HepG2 (cell line): ENCODE results near the gene SLC45A2. TPM values are rescaled to one million over a fixed set of nuclear protein-coding genes. Genes with fewer than 3 reads are reported as not detected.

Experiments used
- ATAC-seq: fragments of 200-7000 bp; cut with Tn5 transposase; 3 replicates; pipeline ENCODE4 v1.9.1; 2020; ENCODE audit warnings: mild to moderate bottlenecking, moderate library complexity
- BruUV-seq: library from RNA; stranded (reverse); fragments of 400-500 nt; replicated peaks from 2 replicates; lab custom pipeline; 2021; lab: Mats Ljungman, UMichigan
- CTCF ChIA-PET: fragments of 300-600 bp; formaldehyde crosslinking; extraction: SDS; loops from one replicate; lab custom pipeline; 2021; ENCODE audit warnings: low total read pairs, inconsistent platforms, low intra/inter-chr PET ratio; lab: Yijun Ruan, JAX
- POLR2A ChIA-PET: fragments of 350-600 bp; sonication (Branson Sonifier 250); formaldehyde crosslinking; loops from one replicate; lab custom pipeline; 2020; ENCODE audit warnings: antibody characterized with exemption, inconsistent platforms; lab: Yijun Ruan, JAX
- DNase-seq: peaks from one replicate; pipeline ENCODE4 v3.0.0-alpha.2; 2015; ENCODE audit warnings: low spot score
- FAIRE-seq: peaks from 3 replicates; lab custom pipeline; 2011; peaks lifted over from hg19 to GRCh38; lab: Jason Lieb, UNC
- H2AFZ ChIP-seq: one replicate; pipeline ENCODE4 v1.6.1; 2011; ENCODE audit warnings: low read length, inconsistent platforms
- H3K27ac ChIP-seq: fragments of 300-600 bp; 3 replicates; pipeline ENCODE4 v1.8.0; 2011; ENCODE audit warnings: mixed run types, mild to moderate bottlenecking, mixed read lengths, low read length, inconsistent platforms; ENCODE audit not compliant: insufficient read depth; ENCODE audit errors: extremely low read length
- H3K27me3 ChIP-seq, 2 experiments: fragments of 200-600 bp in 1 of 2; 2 replicates in 1 of 2; 3 replicates in 1 of 2; pipeline versions ENCODE4 v1.6.0 to v1.8.0; 2011; ENCODE audit warnings: low read length in 2 of 2, mild to moderate bottlenecking in 2 of 2, moderate library complexity in 2 of 2, inconsistent platforms in 1 of 2; ENCODE audit not compliant: insufficient read depth in 2 of 2, control insufficient read depth in 1 of 2
- H3K36me3 ChIP-seq, 2 experiments: fragments of 200-600 bp in 1 of 2; replicated peaks in 1 of 2; 2 replicates in 1 of 2; 3 replicates in 1 of 2; pipeline versions ENCODE4 v1.5.1 to v1.8.0; 2011; ENCODE audit warnings: low read length in 2 of 2, inconsistent platforms in 1 of 2; ENCODE audit not compliant: insufficient read depth in 2 of 2, control insufficient read depth in 1 of 2
- H3K4me1 ChIP-seq: 2 replicates; pipeline ENCODE4 v1.5.1; 2012; ENCODE audit warnings: low read length, inconsistent platforms; ENCODE audit not compliant: insufficient read depth
- H3K4me2 ChIP-seq: 2 replicates; pipeline ENCODE4 v1.6.0; 2011; ENCODE audit warnings: low read depth, low read length, inconsistent platforms
- H3K4me3 ChIP-seq, 3 experiments: fragments of 200-600 bp in 1 of 3; sonication (generic), shearing (Covaris generic) in 1 of 3; replicated peaks in 1 of 3; 2 replicates each; pipeline ENCODE4 v1.5.1; 2011 to 2016; ENCODE audit warnings: low read length in 3 of 3, inconsistent platforms in 2 of 3, low read depth in 2 of 3, mild to moderate bottlenecking in 2 of 3, control low read depth in 1 of 3, mixed read lengths in 1 of 3; ENCODE audit not compliant: insufficient read depth in 1 of 3
- H3K79me2 ChIP-seq: one replicate; pipeline ENCODE4 v1.6.1; 2011; ENCODE audit warnings: low read length, inconsistent platforms; ENCODE audit not compliant: insufficient read depth
- H3K9ac ChIP-seq: 2 replicates; pipeline ENCODE4 v1.6.0; 2011; ENCODE audit warnings: mild to moderate bottlenecking, low read depth, low read length, inconsistent platforms; ENCODE audit not compliant: insufficient read depth
- H3K9me3 ChIP-seq: 2 replicates; pipeline ENCODE4 v1.5.1; 2012; ENCODE audit warnings: mild to moderate bottlenecking, low read length
- H4K20me1 ChIP-seq: 2 replicates; pipeline ENCODE4 v1.6.0; 2011; ENCODE audit warnings: inconsistent platforms, mild to moderate bottlenecking, low read length, moderate library complexity; ENCODE audit not compliant: insufficient read depth
- CBFB ChIP-seq: sonication (generic); formaldehyde crosslinking; IDR thresholded peaks from 2 replicates; pipeline ENCODE4 v1.4.0; 2020; ENCODE audit warnings: missing genetic modification reagents
- IRX3 ChIP-seq: sonication (generic); formaldehyde crosslinking; IDR thresholded peaks from 2 replicates; pipeline ENCODE4 v1.8.1; 2023; ENCODE audit warnings: mild to moderate bottlenecking, low read depth, missing genetic modification reagents, borderline replicate concordance
- MZF1 ChIP-seq: sonication (generic); formaldehyde crosslinking; IDR thresholded peaks from 2 replicates; pipeline ENCODE4 v1.8.1; 2023; ENCODE audit warnings: mild to moderate bottlenecking, missing genetic modification reagents, borderline replicate concordance
- ZNF180 ChIP-seq: sonication (generic); formaldehyde crosslinking; IDR thresholded peaks from 2 replicates; pipeline ENCODE4 v1.4.0; 2020; ENCODE audit warnings: low read depth, missing genetic modification reagents, borderline replicate concordance
- ZNF891 ChIP-seq: sonication (generic); formaldehyde crosslinking; IDR thresholded peaks from 2 replicates; pipeline ENCODE4 v1.5.0; 2020; ENCODE audit warnings: mild to moderate bottlenecking, missing genetic modification reagents
- WGBS: methylation state at CpG from one replicate; pipeline ENCODE4 v1.1.6; 2017; ENCODE audit warnings: low lambda C conversion rate; 5-methylcytosine and 5-hydroxymethylcytosine counted together
- in situ Hi-C: cut with HindIII; loops from 2 replicates; pipeline ENCODE4 v1.10.0; 2017; ENCODE audit warnings: low pct_unique_long_range_greater_than_20kb; ENCODE audit not compliant: extremely low pct_ligation_motif_present
- intact Hi-C: fragments of 100-400 bp; cut with micrococcal nuclease; formaldehyde crosslinking; loops from one replicate; pipeline ENCODE4 v1.10.0; 2022; ENCODE audit not compliant: unreplicated experiment
- polyA plus RNA-seq, 8 experiments: library from polyadenylated mRNA; depleted of rRNA in 3 of 8; stranded (reverse) in 7 of 8; unstranded in 1 of 8; fragments of >200 nt; fragmentation: Illumina TruSeq in 4 of 8; extraction: Trizol in 4 of 8; gene quantifications; 2 replicates each; pipeline versions ENCODE4 v1.2.1 to v1.2.3, GENCODE V29; 2011 to 2016; ENCODE audit warnings: low read depth in 4 of 8, missing spikeins in 1 of 8, mixed read lengths in 1 of 8; ENCODE audit not compliant: insufficient read depth in 1 of 8
- total RNA-seq, 5 experiments: library from RNA; depleted of rRNA; stranded (reverse); fragments of >200 nt; fragmentation: Illumina TruSeq; extraction: Trizol; gene quantifications; 2 replicates each; pipeline ENCODE4 v1.2.3, GENCODE V29; 2016; ENCODE audit warnings: low read depth in 1 of 5
- TF ChIP-seq, protein P1 (sequence below): sonication (generic); formaldehyde crosslinking; IDR thresholded peaks from 2 replicates; pipeline ENCODE4 v1.4.0; 2020; ENCODE audit warnings: missing genetic modification reagents, low read depth, mild to moderate bottlenecking, borderline replicate concordance
- TF ChIP-seq, protein P2 (sequence below): sonication (generic); formaldehyde crosslinking; IDR thresholded peaks from 2 replicates; pipeline ENCODE4 v1.5.0; 2020; ENCODE audit warnings: mild to moderate bottlenecking, missing genetic modification reagents
- TF ChIP-seq, protein P3 (sequence below): sonication (generic); formaldehyde crosslinking; IDR thresholded peaks from 2 replicates; pipeline ENCODE4 v1.4.0; 2020; ENCODE audit warnings: missing genetic modification reagents, borderline replicate concordance

Gene SLC45A2
- total and polyA plus RNA-seq, 2 of the 13 experiments (the other 11 are each of a cell fraction or from before 2014, with no cell fraction given) = 0.22 to 0.24 TPM

DNA sequence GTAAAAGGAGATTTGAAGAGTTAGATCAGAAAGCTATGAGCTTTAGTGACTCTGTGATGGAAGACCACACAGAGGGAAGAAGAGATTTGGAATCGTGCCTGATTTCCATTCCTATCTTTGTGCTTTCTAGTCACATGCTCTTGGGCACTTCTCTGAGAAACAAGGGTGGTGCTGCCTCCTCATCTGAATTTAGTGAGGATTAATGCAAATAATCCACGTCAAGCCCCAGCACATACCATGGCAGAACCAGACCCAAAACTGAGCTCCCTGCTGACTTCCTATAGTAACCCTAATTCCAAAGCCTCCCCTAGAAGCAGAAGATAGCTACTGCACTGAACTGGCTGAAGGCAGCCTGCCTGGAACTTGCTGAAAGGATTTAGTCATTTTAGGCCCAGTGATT, 17.7 kb downstream of the SLC45A2 start:
- WGBS = 20% methylated on average over 2 of the region's 2 CpGs
- ChIA-PET CTCF (no interaction called here), POLR2A (no interaction called here)
- H3K4me1 ChIP-seq = no peaks in the 10 kb centered on the region
- no peak for TF ChIP-seq IRX3
- TF ChIP-seq, protein P1, sequence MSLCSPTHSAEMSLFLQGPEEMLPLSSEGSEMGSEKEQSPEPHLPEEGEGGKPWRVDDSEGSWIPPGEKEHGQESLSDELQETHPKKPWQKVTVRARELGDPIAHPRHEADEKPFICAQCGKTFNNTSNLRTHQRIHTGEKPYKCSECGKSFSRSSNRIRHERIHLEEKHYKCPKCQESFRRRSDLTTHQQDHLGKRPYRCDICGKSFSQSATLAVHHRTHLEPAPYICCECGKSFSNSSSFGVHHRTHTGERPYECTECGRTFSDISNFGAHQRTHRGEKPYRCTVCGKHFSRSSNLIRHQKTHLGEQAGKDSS (CRISPR knock-in tag) = no peak
- TF ChIP-seq MZF1 = no peak
- TF ChIP-seq, protein P2, sequence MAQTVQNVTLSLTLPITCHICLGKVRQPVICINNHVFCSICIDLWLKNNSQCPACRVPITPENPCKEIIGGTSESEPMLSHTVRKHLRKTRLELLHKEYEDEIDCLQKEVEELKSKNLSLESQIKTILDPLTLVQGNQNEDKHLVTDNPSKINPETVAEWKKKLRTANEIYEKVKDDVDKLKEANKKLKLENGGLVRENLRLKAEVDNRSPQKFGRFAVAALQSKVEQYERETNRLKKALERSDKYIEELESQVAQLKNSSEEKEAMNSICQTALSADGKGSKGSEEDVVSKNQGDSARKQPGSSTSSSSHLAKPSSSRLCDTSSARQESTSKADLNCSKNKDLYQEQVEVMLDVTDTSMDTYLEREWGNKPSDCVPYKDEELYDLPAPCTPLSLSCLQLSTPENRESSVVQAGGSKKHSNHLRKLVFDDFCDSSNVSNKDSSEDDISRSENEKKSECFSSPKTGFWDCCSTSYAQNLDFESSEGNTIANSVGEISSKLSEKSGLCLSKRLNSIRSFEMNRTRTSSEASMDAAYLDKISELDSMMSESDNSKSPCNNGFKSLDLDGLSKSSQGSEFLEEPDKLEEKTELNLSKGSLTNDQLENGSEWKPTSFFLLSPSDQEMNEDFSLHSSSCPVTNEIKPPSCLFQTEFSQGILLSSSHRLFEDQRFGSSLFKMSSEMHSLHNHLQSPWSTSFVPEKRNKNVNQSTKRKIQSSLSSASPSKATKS (CRISPR knock-in tag) = no peak
- no peak for TF ChIP-seq ZNF891 (CRISPR knock-in tag)
- TF ChIP-seq, protein P3, sequence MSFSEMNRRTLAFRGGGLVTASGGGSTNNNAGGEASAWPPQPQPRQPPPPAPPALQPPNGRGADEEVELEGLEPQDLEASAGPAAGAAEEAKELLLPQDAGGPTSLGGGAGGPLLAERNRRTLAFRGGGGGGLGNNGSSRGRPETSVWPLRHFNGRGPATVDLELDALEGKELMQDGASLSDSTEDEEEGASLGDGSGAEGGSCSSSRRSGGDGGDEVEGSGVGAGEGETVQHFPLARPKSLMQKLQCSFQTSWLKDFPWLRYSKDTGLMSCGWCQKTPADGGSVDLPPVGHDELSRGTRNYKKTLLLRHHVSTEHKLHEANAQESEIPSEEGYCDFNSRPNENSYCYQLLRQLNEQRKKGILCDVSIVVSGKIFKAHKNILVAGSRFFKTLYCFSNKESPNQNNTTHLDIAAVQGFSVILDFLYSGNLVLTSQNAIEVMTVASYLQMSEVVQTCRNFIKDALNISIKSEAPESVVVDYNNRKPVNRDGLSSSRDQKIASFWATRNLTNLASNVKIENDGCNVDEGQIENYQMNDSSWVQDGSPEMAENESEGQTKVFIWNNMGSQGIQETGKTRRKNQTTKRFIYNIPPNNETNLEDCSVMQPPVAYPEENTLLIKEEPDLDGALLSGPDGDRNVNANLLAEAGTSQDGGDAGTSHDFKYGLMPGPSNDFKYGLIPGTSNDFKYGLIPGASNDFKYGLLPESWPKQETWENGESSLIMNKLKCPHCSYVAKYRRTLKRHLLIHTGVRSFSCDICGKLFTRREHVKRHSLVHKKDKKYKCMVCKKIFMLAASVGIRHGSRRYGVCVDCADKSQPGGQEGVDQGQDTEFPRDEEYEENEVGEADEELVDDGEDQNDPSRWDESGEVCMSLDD = no peak
- no peak for TF ChIP-seq CBFB (CRISPR knock-in tag)
- TF ChIP-seq ZNF180 (CRISPR knock-in tag) = no peak
- no peak overlapping the region for H3K9ac ChIP-seq
- no peak overlapping the region for H3K27ac ChIP-seq
- in situ Hi-C loops = no loop called here
- H4K20me1 ChIP-seq = no peaks in the 10 kb centered on the region
- H3K4me3 ChIP-seq = no peak overlapping the region
- ATAC-seq (no peak), DNase-seq (no peak), FAIRE-seq (no peak)
- H3K4me2 ChIP-seq = no peak overlapping the region
- intact Hi-C loops = no loop called here
- H3K79me2 ChIP-seq = no peaks in the 10 kb centered on the region
- no peak overlapping the region for H2AFZ ChIP-seq
- H3K9me3 ChIP-seq = no peaks in the 10 kb centered on the region
- no peaks in the 10 kb centered on the region for H3K36me3 ChIP-seq
- no peaks in the 10 kb centered on the region; a peak in 1 of 5 replicates for H3K27me3 ChIP-seq
- no TSS peak for BruUV-seq
